ENCODE measurements around the gene ASPHD1. TPM values are rescaled to one million over a fixed set of nuclear protein-coding genes. Genes with fewer than 3 reads are reported as not detected.

Gene ASPHD1
- total RNA-seq, 4 donors from 2014 or later: 0.40 to 1.2 (median 1.1) TPM; not detected in 1

GRCh38 chr16:29922326-29922725 lies 22.0 kb downstream of the ASPHD1 start:
- in situ Hi-C loops (cut with MboI; ENCODE audit: low pct_ligation_motif_present in 1 of 4, low pct_unique_long_range_greater_than_20kb in 1 of 4, low sequenced_read_pairs in 3 of 4) (no loop called here), intact Hi-C loops (cut with DNase I; ENCODE audit: low total_unique reads) (no loop called here)
- Histone ChIP-seq H3K27me3 (no peaks in the 10 kb centered on the region), H3K27ac (no peak overlapping the region), H3K4me3 (no peak overlapping the region), H3K9me3 (no peaks in the 10 kb centered on the region), H3K4me1 (peaks cover 12 to 21% (median 19%) of the 10 kb centered on the region in 4 donors), H3K36me3 (peaks cover 0 to 20% (median 8%) of the 10 kb centered on the region in 4 donors)
- TF ChIP-seq EP300 (IDR thresholded peaks at IDR 0.05; ENCODE audit: low read depth): no peak
- no peak for TF ChIP-seq POLR2A (IDR thresholded peaks at IDR 0.05)
- no peak for TF ChIP-seq POLR2AphosphoS5 (IDR thresholded peaks at IDR 0.05)
- TF ChIP-seq CTCF (IDR thresholded peaks at IDR 0.05): no peak
- DNase-seq: no peak
- 85 to 96% methylated on average over 2 of the region's 2 CpGs for WGBS, 2 donors (ENCODE audit: low coverage in 1 of 2)

DNA sequence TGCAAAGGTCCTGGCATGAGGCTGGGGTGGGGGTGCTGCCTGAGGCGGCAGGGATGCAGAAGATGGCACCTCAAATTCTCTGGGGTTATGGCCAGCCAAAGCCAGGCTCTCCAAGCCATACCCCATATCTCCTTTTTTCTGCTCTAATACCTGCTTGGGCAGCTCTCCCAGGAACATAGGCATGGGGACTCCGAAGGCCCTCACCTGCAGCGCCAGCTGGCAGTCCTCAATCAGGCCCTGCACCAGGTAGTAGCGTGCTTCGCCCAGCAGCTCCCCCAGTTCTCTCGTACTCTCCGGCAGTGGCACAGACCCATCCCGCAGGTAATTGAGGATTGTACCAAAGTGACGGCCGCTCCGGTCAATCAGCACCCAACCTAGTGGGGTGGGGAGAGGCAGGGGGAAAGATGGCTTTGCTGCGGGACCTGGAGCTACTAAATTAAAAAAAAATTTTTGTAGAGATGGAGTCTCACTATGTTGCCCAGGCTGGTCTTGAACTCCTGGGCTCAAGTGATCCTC lies 22.8 kb downstream of the ASPHD1 start:
- no peak overlapping the region for H3K27ac ChIP-seq
- no peak for DNase-seq
- in situ Hi-C loops (cut with MboI; ENCODE audit: low pct_ligation_motif_present in 1 of 4, low pct_unique_long_range_greater_than_20kb in 1 of 4, low sequenced_read_pairs in 3 of 4) (no loop called here), intact Hi-C loops (cut with DNase I; ENCODE audit: low total_unique reads) (no loop called here)
- peaks cover 0 to 20% (median 8%) of the 10 kb centered on the region in 4 donors for H3K36me3 ChIP-seq
- no peaks in the 10 kb centered on the region for H3K9me3 ChIP-seq
- peaks cover 14 to 23% (median 21%) of the 10 kb centered on the region in 4 donors for H3K4me1 ChIP-seq
- TF ChIP-seq CTCF (IDR thresholded peaks at IDR 0.05) (no peak), POLR2A (IDR thresholded peaks at IDR 0.05) (no peak), EP300 (IDR thresholded peaks at IDR 0.05; ENCODE audit: low read depth) (no peak), POLR2AphosphoS5 (IDR thresholded peaks at IDR 0.05) (no peak)
- 96% methylated on average over 12 of the region's 12 CpGs; no CpG with 5 or more reads in 1 of the 2 donors for WGBS, 2 donors (ENCODE audit: low coverage in 1 of 2)
- H3K27me3 ChIP-seq: no peaks in the 10 kb centered on the region
- no peak overlapping the region for H3K4me3 ChIP-seq

DNA sequence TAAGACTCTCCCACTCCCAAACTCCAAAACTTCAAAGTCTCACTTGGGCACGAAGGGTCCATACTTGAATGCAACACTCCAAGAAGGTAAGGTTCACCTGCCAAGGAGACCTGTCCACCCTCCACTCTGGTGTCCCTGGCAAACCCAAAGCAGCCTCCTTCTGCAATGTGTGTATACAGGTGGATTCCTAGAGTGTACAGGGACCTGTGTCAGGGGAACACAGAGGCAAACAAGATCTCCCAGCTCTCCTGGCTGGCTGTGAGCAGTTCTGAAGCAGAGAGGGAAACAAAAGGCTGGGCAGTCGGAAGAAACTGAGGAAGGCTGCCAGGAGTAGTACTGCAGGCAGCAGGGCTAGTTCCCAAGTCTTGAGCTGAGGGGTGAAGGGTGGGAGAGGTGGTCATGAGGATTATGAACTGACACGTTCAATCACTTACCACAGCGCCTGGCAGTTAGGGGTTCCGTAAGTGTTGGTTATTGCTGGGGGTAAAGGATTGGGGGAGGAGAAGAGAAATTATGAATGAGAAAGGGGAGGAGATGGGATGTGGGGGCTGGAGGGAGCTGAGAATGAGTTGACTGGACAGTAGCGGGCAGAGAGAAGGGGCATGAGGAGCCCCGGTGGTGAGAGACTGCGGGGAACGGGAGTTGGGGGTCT lies 24.9 kb downstream of the ASPHD1 start:
- peak overlapping the region; percentile 92 to 100 (median 93) for H3K4me3 ChIP-seq
- peaks cover 0 to 20% (median 3%) of the 10 kb centered on the region in 4 donors for H3K36me3 ChIP-seq
- no peak for TF ChIP-seq EP300 (IDR thresholded peaks at IDR 0.05; ENCODE audit: low read depth)
- TF ChIP-seq POLR2A (IDR thresholded peaks at IDR 0.05): no peak
- no peak for TF ChIP-seq POLR2AphosphoS5 (IDR thresholded peaks at IDR 0.05)
- no peak for TF ChIP-seq CTCF (IDR thresholded peaks at IDR 0.05)
- H3K27me3 ChIP-seq: no peaks in the 10 kb centered on the region
- WGBS, 2 donors (ENCODE audit: low coverage in 1 of 2): 5% methylated on average over 4 to 9 of the region's 9 CpGs
- peaks cover 14 to 23% (median 21%) of the 10 kb centered on the region in 4 donors for H3K4me1 ChIP-seq
- intact Hi-C loops (cut with DNase I; ENCODE audit: low total_unique reads) (no loop called here), in situ Hi-C loops (cut with MboI; ENCODE audit: low pct_ligation_motif_present in 1 of 4, low pct_unique_long_range_greater_than_20kb in 1 of 4, low sequenced_read_pairs in 3 of 4) (no loop called here)
- peak overlapping the region; percentile 87 to 96 (median 92) for H3K27ac ChIP-seq
- DNase-seq: no peak
- H3K9me3 ChIP-seq: no peaks in the 10 kb centered on the region

- Histone ChIP-seq H3K9me3 (no peaks in the 10 kb centered on the region), H3K27me3 (no peaks in the 10 kb centered on the region), H3K4me1 (peaks cover 14 to 23% (median 21%) of the 10 kb centered on the region in 4 donors), H3K36me3 (peaks cover 0 to 19% (median 3%) of the 10 kb centered on the region in 4 donors), H3K4me3 (peak within 1 kb of the TSS; percentile 92 to 100 (median 93)), H3K27ac (peak within 1 kb of the TSS; percentile 87 to 96 (median 92))
- DNase-seq: peak; percentile 89
- 0 to 2% methylated on average over 1 to 68 of the region's 89 CpGs for WGBS, 2 donors (ENCODE audit: low coverage in 1 of 2)
- TF ChIP-seq POLR2A (IDR thresholded peaks at IDR 0.05) (peak; percentile 86), CTCF (IDR thresholded peaks at IDR 0.05) (no peak), POLR2AphosphoS5 (IDR thresholded peaks at IDR 0.05) (peak; percentile 92 to 97 (median 94))
- intact Hi-C loops (cut with DNase I; ENCODE audit: low total_unique reads) (no loop called here), in situ Hi-C loops (cut with MboI; ENCODE audit: low pct_ligation_motif_present in 1 of 4, low pct_unique_long_range_greater_than_20kb in 1 of 4, low sequenced_read_pairs in 3 of 4) (no loop called here)
Observed at GRCh38 chr16:29925781-29926710, 25.8 kb downstream of the ASPHD1 start, which contains the start of gene KCTD13. Gene KCTD13, minus strand, starts transcription at chr16:29926226. Its CDS starts 193 bp downstream, at chr16:29926033.

All from transverse colon (tissue), 4 donors.